B cell (primary cell): Measurements from ENCODE around the gene TTLL11.

Source experiments
- CTCF ChIP-seq: fragments of 200-600 bp; IDR thresholded peaks from one replicate; pipeline ENCODE4 v1.8.0; 2022; ENCODE audit warnings: antibody characterized with exemption, mild to moderate bottlenecking
- EZH2 ChIP-seq: IDR thresholded peaks from 2 replicates; pipeline ENCODE4 v1.6.1; 2012; ENCODE audit warnings: borderline replicate concordance, low read depth, mild to moderate bottlenecking, moderate library complexity, low read length; ENCODE audit not compliant: insufficient read depth, poor library complexity, severe bottlenecking

- TF ChIP-seq CTCF (no peak), EZH2 (no peak)
Observed at GRCh38 chr9:121807823-121808278, 285.3 kb downstream of the TTLL11 start.
